Subcutaneous abdominal adipose tissue (tissue), 5 donors: ENCODE results near the gene PIERCE2.
A peak's percentile ranks its signal among the peaks of the same experiment; 100 is the strongest.

ENCODE experiments used
- H3K27ac ChIP-seq: one replicate; pipeline ENCODE4 v1.7.0; 2013; ENCODE audit warnings: low read depth, mild to moderate bottlenecking, inconsistent platforms, low read length, moderate library complexity
- H3K27me3 ChIP-seq, 5 donors: one replicate each; pipeline ENCODE4 v1.7.0; 2013; ENCODE audit warnings: low read length in 5 of 5, inconsistent platforms in 1 of 5; ENCODE audit not compliant: control insufficient read depth in 5 of 5, insufficient read depth in 4 of 5
- H3K36me3 ChIP-seq, 5 donors: one replicate each; pipeline ENCODE4 v1.7.0; 2013; ENCODE audit warnings: low read length in 5 of 5; ENCODE audit not compliant: control insufficient read depth in 5 of 5, insufficient read depth in 5 of 5
- H3K4me1 ChIP-seq, 5 donors: one replicate each; pipeline ENCODE4 v1.7.0; 2013; ENCODE audit warnings: low read length in 5 of 5, mild to moderate bottlenecking in 3 of 5, moderate library complexity in 1 of 5; ENCODE audit not compliant: control insufficient read depth in 5 of 5, insufficient read depth in 5 of 5
- H3K4me3 ChIP-seq, 5 donors: one replicate each; pipeline ENCODE4 v1.7.0; 2013; ENCODE audit warnings: low read length in 5 of 5, low read depth in 1 of 5
- H3K9ac ChIP-seq, 5 donors: one replicate each; pipeline ENCODE4 v1.7.0; 2013; ENCODE audit warnings: low read length in 5 of 5, mild to moderate bottlenecking in 4 of 5, moderate library complexity in 3 of 5
- H3K9me3 ChIP-seq, 5 donors: one replicate each; pipeline ENCODE4 v1.7.0; 2013; ENCODE audit warnings: low read length in 5 of 5; ENCODE audit not compliant: control insufficient read depth in 5 of 5
- donor health status: healthy.
- donor health status: healthy.
- donor health status: healthy.
- donor health status: healthy.
- donor health status: healthy.

The PIERCE2 gene, protein sequence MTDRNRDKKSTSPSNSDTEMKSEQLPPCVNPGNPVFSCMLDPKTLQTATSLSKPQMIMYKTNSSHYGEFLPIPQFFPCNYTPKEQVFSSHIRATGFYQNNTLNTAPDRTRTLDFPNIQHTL

DNA sequence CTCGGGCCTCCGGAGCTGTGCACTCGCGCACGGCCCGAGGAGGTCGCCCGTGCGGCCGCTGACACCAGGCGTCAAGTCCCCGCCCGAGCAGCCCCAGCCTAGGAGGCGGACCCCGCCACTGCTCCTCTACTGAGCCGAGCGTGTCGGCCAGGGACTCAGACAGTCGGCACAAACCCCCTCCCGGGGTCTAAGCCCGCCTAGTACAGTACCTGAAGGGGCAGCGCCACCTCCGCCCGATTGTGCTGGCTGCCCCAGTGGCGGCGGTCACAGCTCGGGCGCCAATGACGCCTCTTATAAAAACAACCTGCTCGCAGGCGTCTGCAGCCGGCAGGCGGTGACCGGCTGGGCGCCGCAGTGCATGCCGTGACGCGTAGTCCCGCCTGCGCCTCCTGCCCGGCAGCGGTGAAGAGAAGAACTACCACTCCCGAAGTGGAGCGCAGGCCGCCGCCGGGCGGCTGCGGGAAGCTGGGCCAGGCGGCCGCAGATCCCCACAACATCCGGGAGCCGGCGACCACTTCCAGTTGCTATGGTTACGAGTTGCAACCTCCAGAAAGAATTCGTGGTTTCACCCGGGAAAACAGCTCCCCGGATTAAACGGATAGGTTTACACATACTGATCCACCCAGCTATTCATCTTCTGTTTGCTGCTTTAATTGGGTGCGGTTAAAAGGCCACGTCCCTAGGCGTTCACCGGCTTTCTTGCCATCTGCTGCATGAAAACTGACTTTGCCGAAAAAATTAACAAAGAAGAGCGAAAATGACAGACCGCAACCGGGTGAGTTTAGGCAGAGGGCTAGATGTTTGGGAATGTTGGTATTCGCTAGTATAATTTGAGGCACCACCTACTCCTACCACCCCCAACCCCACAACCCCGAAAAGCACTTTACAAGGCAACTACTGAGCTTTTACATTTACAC, at the start of gene PIERCE2, which contains the start of gene CCPG1:
TSS of gene PIERCE2 (plus strand) at position 484 of the 917 bp plus-strand sequence. CDS start at position 758, 274 bp downstream.
TSS of gene CCPG1 (minus strand) at position 348 of the 917 bp plus-strand sequence. CDS start 18,935 bp downstream, outside the sequence.
- peak within 1 kb of the TSS; percentile 77 to 95 (median 87) for H3K9ac ChIP-seq
- H3K4me1 ChIP-seq: peaks cover 0 to 30% (median 27%) of the 10 kb centered on the region in 5 donors
- H3K9me3 ChIP-seq: no peaks in the 10 kb centered on the region
- peak within 1 kb of the TSS; percentile 84 for H3K27ac ChIP-seq
- H3K36me3 ChIP-seq: peaks cover 0 to 2% (median 0%) of the 10 kb centered on the region in 5 donors
- H3K27me3 ChIP-seq: no peaks in the 10 kb centered on the region
- H3K4me3 ChIP-seq: peak within 1 kb of the TSS; percentile 85 to 98 (median 96)

DNA sequence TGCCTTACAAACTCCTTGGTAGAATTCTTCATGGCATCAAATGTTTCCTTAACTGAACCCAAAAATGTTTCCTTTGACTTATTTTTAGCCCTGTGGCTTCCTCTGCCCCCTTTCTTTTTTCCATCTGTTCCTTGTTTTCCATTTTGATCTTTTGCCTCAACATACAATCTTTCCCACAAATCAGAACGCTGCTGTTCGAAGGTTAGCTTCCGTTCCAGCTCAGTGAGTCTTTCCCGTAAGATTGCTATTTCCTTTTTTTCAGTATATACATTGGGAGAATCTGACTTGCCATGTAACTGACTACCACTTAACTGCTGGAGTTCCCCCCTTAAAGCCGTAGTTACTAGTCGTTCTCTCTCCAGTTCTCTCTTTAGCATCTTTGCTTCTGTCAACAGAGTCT, 48.0 kb upstream of the PIERCE2 start:
- Histone ChIP-seq H3K27me3 (no peaks in the 10 kb centered on the region), H3K27ac (no peak overlapping the region), H3K9ac (no peak overlapping the region), H3K4me1 (no peaks in the 10 kb centered on the region), H3K36me3 (peaks cover 15 to 55% (median 41%) of the 10 kb centered on the region in 5 donors), H3K9me3 (no peaks in the 10 kb centered on the region), H3K4me3 (no peak overlapping the region)

DNA sequence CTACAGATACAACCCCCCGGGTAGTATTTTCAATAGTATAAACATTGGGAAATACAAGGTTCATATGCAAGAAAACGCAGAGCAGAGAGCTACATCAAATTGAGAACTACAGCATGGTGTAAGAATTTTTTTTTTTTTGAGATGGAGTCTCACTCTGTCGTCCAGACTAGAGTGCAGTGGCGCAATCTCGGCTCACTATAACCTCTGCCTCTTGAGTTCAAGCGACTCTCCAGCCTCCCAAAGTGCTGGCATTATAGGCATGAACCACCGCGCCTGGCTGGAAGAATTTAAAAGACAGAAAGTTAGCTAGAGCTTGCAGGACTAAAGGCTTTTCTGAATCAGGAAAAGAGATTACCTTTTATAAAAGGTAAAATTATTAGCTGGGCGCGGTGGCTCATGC, 47.2 kb upstream of the PIERCE2 start:
- Histone ChIP-seq H3K9me3 (no peaks in the 10 kb centered on the region), H3K4me1 (no peaks in the 10 kb centered on the region), H3K27me3 (no peaks in the 10 kb centered on the region), H3K27ac (no peak overlapping the region), H3K9ac (no peak overlapping the region), H3K4me3 (no peak overlapping the region), H3K36me3 (peaks cover 15 to 48% (median 37%) of the 10 kb centered on the region in 5 donors)

DNA sequence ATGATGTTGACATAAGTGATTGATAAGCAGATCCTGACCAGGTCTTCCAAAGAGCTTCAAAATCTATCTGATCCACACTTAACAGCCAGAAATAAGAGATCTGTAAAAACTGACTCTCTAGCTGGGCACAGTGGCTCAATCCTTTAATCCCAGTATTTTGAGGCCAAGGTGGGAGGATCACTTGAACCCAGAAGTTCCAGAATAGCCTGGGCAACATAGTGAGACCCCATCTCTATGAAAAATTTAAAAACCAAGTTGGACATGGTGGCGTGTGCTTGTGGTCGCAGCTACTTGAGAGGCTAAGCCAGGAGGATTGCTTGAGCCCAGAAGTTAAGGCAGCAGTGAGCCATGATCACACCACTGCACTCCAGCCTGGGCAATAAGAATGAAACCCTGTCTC, 45.7 kb upstream of the PIERCE2 start:
- Histone ChIP-seq H3K36me3 (peaks cover 15 to 42% (median 29%) of the 10 kb centered on the region in 5 donors), H3K4me3 (no peak overlapping the region), H3K27ac (no peak overlapping the region), H3K27me3 (no peaks in the 10 kb centered on the region), H3K9ac (no peak overlapping the region), H3K9me3 (no peaks in the 10 kb centered on the region), H3K4me1 (no peaks in the 10 kb centered on the region)

DNA sequence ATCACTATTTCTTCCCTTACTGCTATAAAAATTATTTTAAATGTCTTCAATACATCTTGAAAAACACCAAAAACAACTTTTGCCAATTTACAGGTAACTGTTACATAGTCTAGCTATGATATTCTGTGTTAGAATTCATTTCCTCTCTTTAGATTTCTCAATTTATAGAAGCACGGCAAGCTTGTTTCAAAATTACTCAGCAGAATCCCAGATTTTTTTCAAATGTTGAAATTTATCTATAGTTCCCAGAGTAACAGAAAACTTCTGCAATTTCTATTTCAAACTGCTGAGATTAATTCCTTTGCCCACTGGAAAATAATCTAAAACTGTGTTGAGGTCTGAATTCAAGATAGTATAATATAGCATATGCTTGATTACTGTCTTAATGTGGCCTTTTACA, 41.3 kb upstream of the PIERCE2 start:
- Histone ChIP-seq H3K27me3 (no peaks in the 10 kb centered on the region), H3K9ac (no peak overlapping the region), H3K36me3 (peaks cover 12 to 47% (median 37%) of the 10 kb centered on the region in 5 donors), H3K4me3 (no peak overlapping the region), H3K4me1 (peaks cover 0 to under 1% (median 0%) of the 10 kb centered on the region in 5 donors), H3K27ac (no peak overlapping the region), H3K9me3 (no peaks in the 10 kb centered on the region)

DNA sequence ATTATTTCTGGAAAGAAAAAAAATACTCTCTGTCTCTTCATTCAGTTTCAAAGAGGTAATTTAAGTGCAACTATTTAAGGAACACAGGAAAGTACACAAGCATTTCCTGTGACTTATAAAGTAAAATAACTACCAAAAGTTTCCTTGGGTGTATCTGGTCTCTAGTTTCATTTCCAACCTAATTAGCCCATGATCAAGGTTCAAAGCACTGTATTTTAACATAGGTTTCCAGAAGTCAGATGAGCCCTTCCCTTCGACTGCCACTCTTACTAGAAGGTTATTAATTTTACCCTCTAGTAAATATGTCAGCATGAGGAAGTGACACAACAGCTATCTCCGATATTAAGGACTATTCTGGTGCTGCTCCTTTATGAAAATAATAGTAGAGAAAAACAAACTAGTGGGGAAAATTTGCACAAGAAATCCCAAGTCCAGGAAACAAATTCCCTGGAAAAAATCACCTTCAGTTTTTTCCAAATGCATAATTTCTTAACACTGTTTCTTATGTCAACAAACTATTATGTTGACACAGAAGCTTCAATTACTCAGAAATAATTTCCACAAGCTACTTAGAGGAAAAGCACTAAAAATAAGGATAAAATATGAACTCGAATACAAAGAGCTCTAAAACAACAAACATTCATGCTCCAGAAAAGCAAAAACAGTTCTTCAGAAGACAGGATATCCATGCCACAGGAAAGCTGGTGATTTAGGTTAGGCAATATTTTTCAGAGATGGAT, 35.4 kb upstream of the PIERCE2 start:
- H3K4me3 ChIP-seq: peak overlapping the region in 2 of 5 donors; percentile 27 to 34
- peak overlapping the region; percentile 37 for H3K27ac ChIP-seq
- H3K36me3 ChIP-seq: peaks cover 29 to 59% (median 52%) of the 10 kb centered on the region in 5 donors

DNA sequence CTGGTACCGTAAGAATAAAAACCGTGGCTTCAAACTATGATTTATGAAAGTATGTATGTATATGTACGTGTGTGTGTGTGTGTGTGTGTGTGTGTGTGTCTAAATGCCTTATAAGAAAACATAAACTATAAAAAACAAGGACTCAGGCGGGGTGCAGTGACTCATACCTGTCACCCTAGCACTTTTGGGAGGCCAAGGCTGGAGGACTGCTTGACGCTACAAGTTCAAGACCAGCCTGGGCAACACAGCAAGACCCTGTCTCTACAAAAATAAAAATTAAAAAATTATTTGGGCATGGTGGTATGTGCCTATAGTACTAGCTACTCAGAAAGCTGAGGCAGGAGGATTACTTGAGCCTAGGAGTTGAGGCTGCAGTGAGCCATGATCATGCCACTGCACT, 29.2 kb upstream of the PIERCE2 start:
- no peaks in the 10 kb centered on the region for H3K9me3 ChIP-seq
- no peaks in the 10 kb centered on the region for H3K4me1 ChIP-seq
- H3K4me3 ChIP-seq: no peak overlapping the region
- H3K36me3 ChIP-seq: peaks cover 34 to 53% (median 42%) of the 10 kb centered on the region in 5 donors
- H3K27ac ChIP-seq: no peak overlapping the region
- H3K27me3 ChIP-seq: no peaks in the 10 kb centered on the region
- H3K9ac ChIP-seq: no peak overlapping the region

More for the DNA sequence above, 35.4 kb upstream of the PIERCE2 start:
- no peaks in the 10 kb centered on the region for H3K9me3 ChIP-seq
- H3K4me1 ChIP-seq: peaks cover 0 to 5% (median 0%) of the 10 kb centered on the region in 5 donors
- H3K27me3 ChIP-seq: no peaks in the 10 kb centered on the region
- no peak overlapping the region for H3K9ac ChIP-seq

DNA sequence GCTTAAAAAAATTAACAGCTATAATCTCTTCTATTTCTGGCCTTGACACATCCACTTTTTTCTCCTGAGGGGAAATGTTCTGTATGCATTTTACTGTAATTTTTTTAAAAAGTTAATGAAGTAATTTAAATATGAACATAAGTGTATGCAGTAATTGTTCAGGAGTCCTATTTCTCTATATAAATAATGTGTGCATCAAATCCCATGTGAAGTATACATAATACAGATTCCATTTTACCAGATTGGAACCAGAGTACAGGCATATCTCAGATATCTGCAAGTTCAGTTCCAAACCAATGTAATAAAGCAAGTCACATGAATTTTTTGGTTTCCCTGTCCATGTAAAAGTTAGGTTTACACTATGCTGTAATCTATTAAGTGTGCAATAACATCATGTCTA, 26.7 kb upstream of the PIERCE2 start:
- Histone ChIP-seq H3K4me1 (no peaks in the 10 kb centered on the region), H3K9me3 (no peaks in the 10 kb centered on the region), H3K36me3 (peaks cover 23 to 51% (median 34%) of the 10 kb centered on the region in 5 donors), H3K27ac (no peak overlapping the region), H3K27me3 (no peaks in the 10 kb centered on the region), H3K9ac (no peak overlapping the region), H3K4me3 (no peak overlapping the region)

DNA sequence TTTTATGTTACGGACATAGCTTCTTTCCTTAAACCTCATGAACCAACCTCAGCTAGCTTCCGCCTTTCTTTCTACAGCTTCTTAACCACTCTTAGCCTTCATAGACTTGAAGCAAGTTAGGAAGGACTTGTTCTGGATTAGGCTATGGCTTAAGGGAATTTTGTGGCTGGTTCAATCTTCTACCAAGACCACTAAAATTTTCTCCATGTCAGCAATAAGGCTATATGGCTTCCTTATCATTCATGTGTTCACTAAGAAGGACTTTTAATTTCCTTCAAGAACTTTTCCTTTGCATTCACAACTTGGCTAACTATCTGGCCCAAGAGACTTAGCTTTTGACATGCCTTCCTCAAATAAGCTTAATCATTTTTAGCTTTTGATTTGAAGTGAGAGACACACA, 24.6 kb upstream of the PIERCE2 start:
- no peak overlapping the region for H3K4me3 ChIP-seq
- peaks cover 21 to 40% (median 22%) of the 10 kb centered on the region in 5 donors for H3K36me3 ChIP-seq
- H3K4me1 ChIP-seq: peaks cover 0 to 4% (median 3%) of the 10 kb centered on the region in 5 donors
- no peaks in the 10 kb centered on the region for H3K9me3 ChIP-seq
- H3K9ac ChIP-seq: no peak overlapping the region
- H3K27ac ChIP-seq: no peak overlapping the region
- no peaks in the 10 kb centered on the region for H3K27me3 ChIP-seq
